Fibroblast of lung (primary cell): Measurements from ENCODE around the gene NAV1. TPM values are rescaled to one million over a fixed set of nuclear protein-coding genes. Genes with fewer than 3 reads are reported as not detected.
A peak's percentile ranks its signal among the peaks of the same experiment; 100 is the strongest.

ENCODE experiments used
- DNase-seq, 2 donors: peaks; one replicate each; pipeline versions ENCODE4 v3.0.0 to v3.0.0-alpha.2; 2010; ENCODE audit warnings: low read depth in 2 of 2
- H2AFZ ChIP-seq: 2 replicates; pipeline ENCODE4 v1.5.1; 2012; ENCODE audit warnings: low read length, control low read depth, inconsistent platforms
- H3K27ac ChIP-seq: 2 replicates; pipeline ENCODE4 v1.5.1; 2011; ENCODE audit warnings: low read length, control low read depth; ENCODE audit not compliant: insufficient read depth
- H3K27me3 ChIP-seq: 2 replicates; pipeline ENCODE4 v1.5.1; 2011; ENCODE audit warnings: mild to moderate bottlenecking, low read length; ENCODE audit not compliant: control insufficient read depth, insufficient read depth
- H3K36me3 ChIP-seq: 2 replicates; pipeline ENCODE4 v1.5.1; 2011; ENCODE audit warnings: low read length; ENCODE audit not compliant: control insufficient read depth, insufficient read depth
- H3K4me1 ChIP-seq: 2 replicates; pipeline ENCODE4 v1.5.1; 2011; ENCODE audit warnings: low read length; ENCODE audit not compliant: control insufficient read depth, insufficient read depth; ENCODE audit errors: extremely low read depth
- H3K4me2 ChIP-seq: 2 replicates; pipeline ENCODE4 v1.5.1; 2011; ENCODE audit warnings: low read length, control low read depth; ENCODE audit not compliant: insufficient read depth; ENCODE audit errors: extremely low read depth
- H3K4me3 ChIP-seq, 4 experiments: fragments of 200-600 bp in 1 of 4; sonication (generic) in 1 of 4; replicated peaks in 1 of 4; 2 replicates each; pipeline ENCODE4 v1.5.1; 2011 to 2016; ENCODE audit warnings: low read length in 4 of 4, low read depth in 3 of 4, mild to moderate bottlenecking in 3 of 4, control low read depth in 2 of 4, inconsistent platforms in 1 of 4, mixed read lengths in 1 of 4; ENCODE audit not compliant: insufficient read depth in 1 of 4; ENCODE audit errors: control extremely low read depth in 1 of 4
- H3K79me2 ChIP-seq: 2 replicates; pipeline ENCODE4 v1.5.1; 2012; ENCODE audit warnings: mild to moderate bottlenecking, low read length, inconsistent platforms; ENCODE audit not compliant: control insufficient read depth, insufficient read depth
- H3K9ac ChIP-seq: 2 replicates; pipeline ENCODE4 v1.5.1; 2011; ENCODE audit warnings: mild to moderate bottlenecking, low read length, control low read depth; ENCODE audit not compliant: insufficient read depth
- H3K9me3 ChIP-seq: 2 replicates; pipeline ENCODE4 v1.5.1; 2012; ENCODE audit warnings: low read depth, low read length; ENCODE audit not compliant: control insufficient read depth, insufficient read depth
- H4K20me1 ChIP-seq: 2 replicates; pipeline ENCODE4 v1.5.1; 2011; ENCODE audit warnings: low read length; ENCODE audit not compliant: control insufficient read depth, insufficient read depth; ENCODE audit errors: extremely low read depth
- CTCF ChIP-seq, 2 donors: IDR thresholded peaks in 1 of 2; conservative IDR thresholded peaks in 1 of 2; 1 replicate in 1 of 2; 2 replicates in 1 of 2; pipeline ENCODE4 v1.5.1; 2011 to 2012; ENCODE audit warnings: low read length in 2 of 2, control low read depth in 1 of 2, inconsistent platforms in 1 of 2, low read depth in 1 of 2, mild to moderate bottlenecking in 1 of 2
- EZH2 ChIP-seq: IDR thresholded peaks from 2 replicates; pipeline ENCODE4 v1.5.1; 2012; ENCODE audit warnings: low read length, control low read depth, mild to moderate bottlenecking; ENCODE audit errors: missing control alignments
- polyA minus RNA-seq: library from RNA; depleted of rRNA, polyadenylated mRNA; stranded (reverse); fragments of >200 nt; gene quantifications from 2 replicates; pipeline ENCODE4 v1.2.3, GENCODE V29; 2011; ENCODE audit warnings: low replicate concordance
- polyA plus RNA-seq, 2 donors: library from polyadenylated mRNA; depleted of rRNA in 1 of 2; stranded (reverse) in 1 of 2; unstranded in 1 of 2; fragments of >200 nt; gene quantifications; 2 replicates each; pipeline ENCODE4 v1.2.1, GENCODE V29; 2011 to 2012; ENCODE audit warnings: missing spikeins in 1 of 2
- total RNA-seq: library from RNA; depleted of rRNA; stranded (reverse); fragments of >200 nt; gene quantifications from 2 replicates; pipeline ENCODE4 v1.2.1, GENCODE V29; 2014

Gene NAV1
- total RNA-seq: 7.2 and 19.8 TPM in 2 replicates
- 64.0 and 66.5 TPM in 2 replicates for polyA plus RNA-seq
- polyA plus RNA-seq (2012): 65.3 and 96.6 TPM in 2 replicates
- polyA minus RNA-seq: 355 and 377 TPM in 2 replicates

DNA sequence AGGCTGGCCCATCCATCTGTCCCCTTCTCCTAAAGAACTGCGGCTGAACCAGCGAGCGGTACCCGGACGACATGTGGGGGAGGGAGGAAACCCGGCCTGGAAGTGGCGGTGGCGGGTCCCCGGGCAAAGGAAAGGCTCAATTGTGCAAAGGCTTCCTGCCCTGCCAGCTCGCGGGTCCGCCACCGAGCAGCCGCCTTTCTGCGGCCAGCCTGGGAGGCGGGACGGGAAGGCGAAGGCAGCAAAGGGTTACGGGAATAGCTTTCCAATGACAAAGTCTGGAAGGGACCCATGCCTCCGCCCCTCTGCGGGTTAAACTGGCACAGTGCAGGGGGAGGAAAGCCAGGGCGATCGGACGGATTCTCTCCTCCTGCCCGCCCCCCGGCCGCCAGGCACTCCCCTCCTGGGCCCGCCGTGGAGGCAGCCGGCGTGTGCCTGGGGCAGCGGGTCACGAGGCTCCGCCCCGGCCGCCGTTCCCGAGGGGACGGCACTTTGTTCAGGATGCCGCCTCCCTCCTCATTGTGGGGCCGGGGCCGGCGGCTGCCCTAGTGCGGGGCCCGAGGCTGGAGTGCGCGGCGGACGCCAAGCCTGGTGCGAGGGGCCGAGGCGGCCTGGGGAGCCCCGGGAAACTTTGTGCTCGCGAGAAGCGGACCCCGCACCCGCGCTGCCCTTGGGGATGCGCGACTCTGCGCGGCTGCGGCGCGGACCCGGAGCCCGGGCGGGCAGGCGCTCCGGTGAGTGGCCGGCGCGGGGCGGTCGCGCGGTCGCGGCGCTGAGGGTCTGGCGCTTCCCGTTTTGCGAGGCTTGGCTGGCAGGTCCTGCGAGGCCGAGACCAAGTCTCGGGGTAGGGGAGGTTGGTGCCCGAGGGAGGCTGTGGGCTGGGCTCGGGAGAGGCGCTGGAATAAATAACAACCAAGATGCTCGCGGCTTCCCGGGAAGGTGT is at the start of gene NAV1:
TSS of gene NAV1 (plus strand) at position 516 of the 940 bp plus-strand sequence. CDS start 83,758 bp downstream, outside the sequence.
- Histone ChIP-seq H3K9ac (peak within 1 kb of the TSS; percentile 82), H3K4me1 (peaks cover 36% of the 10 kb centered on the region), H3K36me3 (no peaks in the 10 kb centered on the region), H3K9me3 (no peaks in the 10 kb centered on the region), H2AFZ (no peak within 1 kb of the TSS), H4K20me1 (no peaks in the 10 kb centered on the region), H3K27me3 (no peaks in the 10 kb centered on the region), H3K4me2 (peak within 1 kb of the TSS; percentile 88), H3K27ac (peak within 1 kb of the TSS; percentile 71), H3K79me2 (peaks cover 41% of the 10 kb centered on the region), H3K4me3 (peak within 1 kb of the TSS; percentile 59 to 86 (median 77))
- DNase-seq: peak; percentile 79 to 85
- TF ChIP-seq CTCF (conservative IDR thresholded peaks at IDR 0.05 in 1 of 2, IDR thresholded peaks at IDR 0.05 in 1 of 2; ENCODE audit: low read depth in 1 of 2, low read length in 2 of 2): no peak
- no peak for TF ChIP-seq EZH2

DNA sequence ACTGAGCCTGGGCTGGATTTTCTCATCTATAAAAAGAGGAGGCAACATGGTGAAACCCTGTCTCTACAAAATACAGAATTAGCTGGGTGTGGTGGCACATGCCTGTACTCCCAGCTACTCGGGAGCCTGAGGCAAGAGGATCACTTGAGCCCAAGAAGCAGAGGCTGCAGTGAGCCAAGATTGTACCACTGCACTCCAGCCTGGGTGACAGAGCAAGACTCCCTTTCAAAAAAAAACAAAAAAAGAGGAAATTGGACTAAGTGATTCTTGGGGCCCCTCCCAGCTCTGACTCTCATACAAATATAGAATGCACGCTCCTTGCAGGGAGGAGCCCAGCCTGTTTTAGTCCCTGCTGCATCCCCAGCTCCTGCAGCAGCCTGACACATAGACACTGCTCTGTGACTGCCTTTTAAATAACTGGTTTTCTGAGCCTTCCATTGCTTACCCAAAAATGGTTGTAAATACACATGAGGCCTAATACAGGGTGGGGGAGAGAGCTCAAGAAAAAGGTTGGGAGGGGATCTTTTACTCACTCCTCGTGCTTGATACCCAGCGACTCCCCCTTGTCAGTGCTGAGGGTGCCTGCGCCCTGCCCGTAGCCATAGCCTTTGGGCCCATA is 49.2 kb upstream of the NAV1 start:
- H3K27ac ChIP-seq: peak overlapping the region; percentile 73
- no peak overlapping the region for H3K4me2 ChIP-seq
- peaks cover 51% of the 10 kb centered on the region for H3K4me1 ChIP-seq
- H3K36me3 ChIP-seq: peaks cover 33% of the 10 kb centered on the region
- H4K20me1 ChIP-seq: no peaks in the 10 kb centered on the region
- no peak overlapping the region for H2AFZ ChIP-seq
- DNase-seq: no peak
- peaks cover 17% of the 10 kb centered on the region for H3K79me2 ChIP-seq
- H3K27me3 ChIP-seq: no peaks in the 10 kb centered on the region
- no peak overlapping the region for H3K4me3 ChIP-seq
- TF ChIP-seq EZH2 (no peak), CTCF (conservative IDR thresholded peaks at IDR 0.05 in 1 of 2, IDR thresholded peaks at IDR 0.05 in 1 of 2; ENCODE audit: low read depth in 1 of 2, low read length in 2 of 2) (no peak)
- H3K9ac ChIP-seq: no peak overlapping the region
- no peaks in the 10 kb centered on the region for H3K9me3 ChIP-seq

DNA sequence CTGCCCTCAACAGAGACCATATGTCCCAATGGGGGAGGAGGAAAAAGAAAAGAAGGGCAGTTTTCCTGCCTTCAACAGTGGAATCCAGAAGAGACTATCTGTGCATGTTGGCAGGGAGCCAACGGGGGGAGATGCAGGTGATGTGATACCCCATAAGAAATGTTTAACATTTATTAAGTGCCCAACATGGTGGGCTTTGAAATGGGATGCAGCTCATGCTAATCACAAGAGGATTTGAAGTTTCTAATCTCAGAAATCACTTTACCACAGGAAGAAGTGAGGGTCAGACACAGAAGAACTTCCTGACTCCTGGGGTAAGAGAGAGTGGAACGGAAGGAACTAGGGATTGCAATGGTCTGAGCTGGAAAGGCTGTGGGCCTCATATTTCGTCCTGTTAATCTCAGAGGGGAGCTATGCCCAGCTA is 48.2 kb upstream of the NAV1 start:
- Histone ChIP-seq H3K4me1 (peaks cover 57% of the 10 kb centered on the region), H3K9me3 (no peaks in the 10 kb centered on the region), H3K79me2 (peaks cover 17% of the 10 kb centered on the region), H3K27ac (no peak overlapping the region), H3K27me3 (no peaks in the 10 kb centered on the region), H3K4me3 (no peak overlapping the region), H4K20me1 (no peaks in the 10 kb centered on the region), H3K4me2 (no peak overlapping the region), H2AFZ (no peak overlapping the region), H3K9ac (no peak overlapping the region), H3K36me3 (peaks cover 28% of the 10 kb centered on the region)
- peak in 1 of 2 donors; percentile 41 for DNase-seq
- TF ChIP-seq EZH2 (no peak), CTCF (conservative IDR thresholded peaks at IDR 0.05 in 1 of 2, IDR thresholded peaks at IDR 0.05 in 1 of 2; ENCODE audit: low read depth in 1 of 2, low read length in 2 of 2) (no peak)
